ENCODE results near the gene ZBTB25. TPM values are rescaled to one million over a fixed set of nuclear protein-coding genes. Genes with fewer than 3 reads are reported as not detected.

ZBTB25 gene
- total and polyA plus RNA-seq, 2 donors from 2014 or later: 4.3 to 17.8 TPM

DNA sequence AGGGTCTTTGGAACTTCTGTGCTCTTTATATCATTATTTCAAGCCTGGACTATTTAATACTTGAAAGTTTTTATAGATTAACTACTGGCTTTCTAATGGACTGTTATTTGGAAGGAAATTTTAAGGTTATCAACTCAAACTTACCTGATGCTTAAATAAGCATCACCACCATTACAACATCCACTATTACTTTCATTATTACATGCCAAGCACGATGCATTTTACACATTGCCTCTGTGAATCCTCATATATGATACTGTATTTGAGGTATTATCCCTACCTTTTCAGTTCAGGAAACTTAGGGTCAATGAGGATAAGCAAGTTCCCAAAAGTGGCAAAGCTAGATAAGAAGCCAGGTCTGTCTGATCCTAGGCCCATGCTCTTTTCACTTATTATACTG, 13.3 kb upstream of the ZBTB25 start:
- no peaks in the 10 kb centered on the region for H3K4me1 ChIP-seq (ENCODE audit: control insufficient read depth in 2 of 3, insufficient read depth in 2 of 3, low read depth in 1 of 3, low read length in 3 of 3)
- FAIRE-seq: no peak
- TF ChIP-seq, protein P1, sequence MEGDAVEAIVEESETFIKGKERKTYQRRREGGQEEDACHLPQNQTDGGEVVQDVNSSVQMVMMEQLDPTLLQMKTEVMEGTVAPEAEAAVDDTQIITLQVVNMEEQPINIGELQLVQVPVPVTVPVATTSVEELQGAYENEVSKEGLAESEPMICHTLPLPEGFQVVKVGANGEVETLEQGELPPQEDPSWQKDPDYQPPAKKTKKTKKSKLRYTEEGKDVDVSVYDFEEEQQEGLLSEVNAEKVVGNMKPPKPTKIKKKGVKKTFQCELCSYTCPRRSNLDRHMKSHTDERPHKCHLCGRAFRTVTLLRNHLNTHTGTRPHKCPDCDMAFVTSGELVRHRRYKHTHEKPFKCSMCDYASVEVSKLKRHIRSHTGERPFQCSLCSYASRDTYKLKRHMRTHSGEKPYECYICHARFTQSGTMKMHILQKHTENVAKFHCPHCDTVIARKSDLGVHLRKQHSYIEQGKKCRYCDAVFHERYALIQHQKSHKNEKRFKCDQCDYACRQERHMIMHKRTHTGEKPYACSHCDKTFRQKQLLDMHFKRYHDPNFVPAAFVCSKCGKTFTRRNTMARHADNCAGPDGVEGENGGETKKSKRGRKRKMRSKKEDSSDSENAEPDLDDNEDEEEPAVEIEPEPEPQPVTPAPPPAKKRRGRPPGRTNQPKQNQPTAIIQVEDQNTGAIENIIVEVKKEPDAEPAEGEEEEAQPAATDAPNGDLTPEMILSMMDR (IDR thresholded peaks at IDR 0.05; ENCODE audit: borderline replicate concordance, extremely low read depth, insufficient read depth): no peak

DNA sequence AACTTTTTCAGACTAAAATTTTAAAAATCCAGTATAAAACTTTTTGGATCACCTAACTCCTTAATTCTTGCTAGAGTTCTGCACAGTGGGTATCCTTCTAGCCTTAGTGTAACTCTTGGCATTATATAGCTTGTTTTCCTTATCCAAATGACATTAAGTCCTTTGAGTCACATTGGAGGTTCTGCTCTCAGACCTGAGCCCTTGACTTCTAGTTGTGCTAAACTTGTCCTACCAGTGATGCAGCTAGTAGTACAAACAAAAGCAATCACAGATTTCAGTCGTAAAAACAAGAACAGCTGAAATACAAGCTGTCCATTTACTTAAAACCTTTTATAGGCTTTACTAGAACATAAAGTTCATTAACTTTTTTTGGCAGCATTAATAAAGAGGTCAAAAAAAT, 11.4 kb upstream of the ZBTB25 start:
- Histone ChIP-seq H3K4me3 (ENCODE audit: low read length in 3 of 3) (no peak overlapping the region), H3K4me1 (ENCODE audit: control insufficient read depth in 2 of 3, insufficient read depth in 2 of 3, low read depth in 1 of 3, low read length in 3 of 3) (peaks cover 0 to 10% (median 5%) of the 10 kb centered on the region in 3 donors), H3K36me3 (ENCODE audit: control insufficient read depth in 2 of 3, insufficient read depth in 3 of 3, low read length in 3 of 3) (no peaks in the 10 kb centered on the region), H3K27me3 (ENCODE audit: control insufficient read depth, insufficient read depth, low read length) (no peaks in the 10 kb centered on the region), H3K9me3 (ENCODE audit: control insufficient read depth in 2 of 3, insufficient read depth in 1 of 3, low read length in 3 of 3) (no peaks in the 10 kb centered on the region), H3K27ac (ENCODE audit: low read depth in 2 of 2, low read length in 2 of 2) (no peak overlapping the region), H3K9ac (ENCODE audit: low read length in 3 of 3) (no peak overlapping the region)
- TF ChIP-seq, protein P1 (IDR thresholded peaks at IDR 0.05; ENCODE audit: borderline replicate concordance, extremely low read depth, insufficient read depth): no peak
- no peak for DNase-seq
- intact Hi-C loops (cut with DNase I): no loop called here
- no peak for FAIRE-seq

More for the DNA sequence above, 13.3 kb upstream of the ZBTB25 start:
- intact Hi-C loops (cut with DNase I): no loop called here
- Histone ChIP-seq H3K36me3 (ENCODE audit: control insufficient read depth in 2 of 3, insufficient read depth in 3 of 3, low read length in 3 of 3) (peaks cover 0 to 4% (median 0%) of the 10 kb centered on the region in 3 donors), H3K4me3 (ENCODE audit: low read length in 3 of 3) (no peak overlapping the region), H3K9ac (ENCODE audit: low read length in 3 of 3) (no peak overlapping the region), H3K27ac (ENCODE audit: low read depth in 2 of 2, low read length in 2 of 2) (no peak overlapping the region), H3K9me3 (ENCODE audit: control insufficient read depth in 2 of 3, insufficient read depth in 1 of 3, low read length in 3 of 3) (no peaks in the 10 kb centered on the region), H3K27me3 (ENCODE audit: control insufficient read depth, insufficient read depth, low read length) (no peaks in the 10 kb centered on the region)
- DNase-seq: no peak

DNA sequence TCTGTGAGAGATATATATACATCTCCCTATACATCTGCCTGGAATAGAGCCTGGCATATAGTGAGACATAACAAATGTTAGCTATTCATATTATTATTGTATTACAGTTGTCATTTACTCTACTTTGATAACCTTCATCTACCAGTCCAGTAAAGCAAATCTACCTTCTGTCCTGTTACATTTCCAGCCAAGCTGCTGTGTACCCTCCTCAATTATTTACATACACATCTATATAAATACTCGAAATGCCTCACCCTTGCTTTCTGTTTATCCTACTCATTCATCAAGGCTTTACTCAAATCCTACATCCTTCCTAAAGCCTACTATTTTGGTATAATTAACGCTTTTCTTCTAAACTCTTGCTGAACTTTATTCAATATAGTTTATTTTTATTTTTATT, 9.6 kb upstream of the ZBTB25 start:
- TF ChIP-seq, protein P1 (IDR thresholded peaks at IDR 0.05; ENCODE audit: borderline replicate concordance, extremely low read depth, insufficient read depth): no peak
- H3K9me3 ChIP-seq (ENCODE audit: control insufficient read depth in 2 of 3, insufficient read depth in 1 of 3, low read length in 3 of 3): no peaks in the 10 kb centered on the region
- FAIRE-seq: no peak

More for the DNA sequence above, 9.6 kb upstream of the ZBTB25 start:
- Histone ChIP-seq H3K9ac (ENCODE audit: low read length in 3 of 3) (no peak overlapping the region), H3K36me3 (ENCODE audit: control insufficient read depth in 2 of 3, insufficient read depth in 3 of 3, low read length in 3 of 3) (no peaks in the 10 kb centered on the region), H3K27ac (ENCODE audit: low read depth in 2 of 2, low read length in 2 of 2) (no peak overlapping the region), H3K4me1 (ENCODE audit: control insufficient read depth in 2 of 3, insufficient read depth in 2 of 3, low read depth in 1 of 3, low read length in 3 of 3) (peaks cover 0 to 10% (median 5%) of the 10 kb centered on the region in 3 donors), H3K4me3 (ENCODE audit: low read length in 3 of 3) (no peak overlapping the region), H3K27me3 (ENCODE audit: control insufficient read depth, insufficient read depth, low read length) (no peaks in the 10 kb centered on the region)
- intact Hi-C loops (cut with DNase I): no loop called here
- no peak for DNase-seq

Data from kidney (tissue), 14 donors.